Esophagus muscularis mucosa (tissue), 4 donors: ENCODE measurements around the gene S100A12.

Experiments
- CTCF ChIP-seq, 3 experiments: fragments of 200-600 bp in 2 of 3; fragments of 450-650 bp in 1 of 3; sonication (generic) in 2 of 3; IDR thresholded peaks; one replicate each; pipeline ENCODE4 v1.5.1; 2017 to 2019; ENCODE audit warnings: antibody characterized with exemption in 3 of 3, mild to moderate bottlenecking in 2 of 3, moderate library complexity in 1 of 3
- EP300 ChIP-seq: sonication (generic); formaldehyde crosslinking; IDR thresholded peaks from one replicate; pipeline ENCODE4 v1.6.1; 2017; ENCODE audit warnings: antibody characterized with exemption
- POLR2A ChIP-seq: fragments of 450-650 bp; IDR thresholded peaks from one replicate; pipeline ENCODE4 v1.6.1; 2017; ENCODE audit warnings: antibody characterized with exemption, moderate library complexity, mild to moderate bottlenecking, low read depth
- POLR2AphosphoS5 ChIP-seq, 2 donors: sonication (generic); formaldehyde crosslinking; IDR thresholded peaks; one replicate each; pipeline ENCODE4 v1.6.1; 2017; ENCODE audit warnings: antibody characterized with exemption in 2 of 2

DNA sequence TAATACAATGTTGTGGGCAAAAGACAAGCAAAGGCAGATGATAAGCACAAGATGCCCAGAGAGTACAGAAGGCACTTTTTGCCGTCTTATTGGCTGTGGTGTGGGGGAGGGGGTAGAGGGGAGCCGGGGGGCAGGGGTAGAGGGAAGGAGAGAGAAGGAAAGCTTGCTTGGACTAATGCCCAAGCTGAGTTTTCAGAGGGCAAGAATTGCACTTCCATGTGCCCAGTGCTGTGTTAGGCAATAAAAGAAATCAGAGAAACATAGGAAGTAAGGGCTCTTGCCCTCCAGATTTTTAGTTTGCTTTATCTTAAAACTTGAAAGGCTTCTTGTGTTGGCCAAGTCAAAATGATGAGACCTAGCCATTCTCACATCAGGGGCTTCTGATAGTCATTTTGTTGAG is 8.3 kb downstream of the S100A12 start:
- no peak for TF ChIP-seq CTCF (IDR thresholded peaks at IDR 0.05)
- no peak for TF ChIP-seq POLR2AphosphoS5 (IDR thresholded peaks at IDR 0.05)
- no peak for TF ChIP-seq POLR2A
- TF ChIP-seq EP300, result no peak
